ENCODE results near the gene WNT7A. TPM values are rescaled to one million over a fixed set of nuclear protein-coding genes. Genes with fewer than 3 reads are reported as not detected.

The WNT7A gene
- total RNA-seq, 2 donors from 2014 or later, result not detected

GRCh38 chr3:13836658-13837587 is 42.9 kb downstream of the WNT7A start:
- intact Hi-C loops (cut with DNase I), result no loop called here
- no peak for ATAC-seq
- no peak for DNase-seq

GRCh38 chr3:13835246-13835645 is 44.6 kb downstream of the WNT7A start:
- intact Hi-C loops (cut with DNase I), result no loop called here
- ATAC-seq (no peak), DNase-seq (no peak)

GRCh38 chr3:13834258-13835035 is 45.4 kb downstream of the WNT7A start:
- ATAC-seq, result no peak
- no peak for DNase-seq
- intact Hi-C loops (cut with DNase I), result no loop called here

GRCh38 chr3:13833506-13834257 is 46.2 kb downstream of the WNT7A start:
- no peak for DNase-seq

GRCh38 chr3:13832130-13832529 is 47.7 kb downstream of the WNT7A start:
- DNase-seq, result no peak
- no peak for ATAC-seq
- intact Hi-C loops (cut with DNase I), result no loop called here

More at GRCh38 chr3:13833506-13834257, 46.2 kb downstream of the WNT7A start:
- intact Hi-C loops (cut with DNase I), result no loop called here
- no peak for ATAC-seq

GRCh38 chr3:13831386-13831996 is 48.4 kb downstream of the WNT7A start:
- intact Hi-C loops (cut with DNase I), result no loop called here
- DNase-seq (no peak), ATAC-seq (no peak)

GRCh38 chr3:13829311-13829710 is 50.6 kb downstream of the WNT7A start:
- intact Hi-C loops (cut with DNase I), result no loop called here
- DNase-seq, result no peak
- ATAC-seq, result no peak

GRCh38 chr3:13828501-13829265 is 51.2 kb downstream of the WNT7A start:
- no peak for ATAC-seq
- no peak for DNase-seq
- intact Hi-C loops (cut with DNase I), result no loop called here

- intact Hi-C loops (cut with DNase I), result no loop called here
- ATAC-seq (no peak), DNase-seq (no peak)
Observed at GRCh38 chr3:13827699-13828098, 52.2 kb downstream of the WNT7A start.

GRCh38 chr3:13827256-13827655 is 52.6 kb downstream of the WNT7A start:
- intact Hi-C loops (cut with DNase I), result no loop called here
- DNase-seq, result no peak
- no peak for ATAC-seq

GRCh38 chr3:13826672-13827071 is 53.2 kb downstream of the WNT7A start:
- ATAC-seq, result no peak
- no peak for DNase-seq
- intact Hi-C loops (cut with DNase I), result no loop called here

GRCh38 chr3:13825821-13826220 is 54.0 kb downstream of the WNT7A start:
- intact Hi-C loops (cut with DNase I), result no loop called here
- ATAC-seq (no peak), DNase-seq (no peak)

GRCh38 chr3:13825311-13825579 is 54.6 kb downstream of the WNT7A start:
- intact Hi-C loops (cut with DNase I), result no loop called here
- no peak for ATAC-seq

GRCh38 chr3:13824521-13825310 is 55.2 kb downstream of the WNT7A start:
- intact Hi-C loops (cut with DNase I), result no loop called here
- DNase-seq (no peak), ATAC-seq (no peak)

More at GRCh38 chr3:13825311-13825579, 54.6 kb downstream of the WNT7A start:
- no peak for DNase-seq

- ATAC-seq, result no peak
- intact Hi-C loops (cut with DNase I), result no loop called here
- no peak for DNase-seq
Observed at GRCh38 chr3:13823692-13824091, 56.2 kb downstream of the WNT7A start.

- no peak for ATAC-seq
- no peak for DNase-seq
- intact Hi-C loops (cut with DNase I), result no loop called here
Observed at GRCh38 chr3:13822871-13823585, 56.8 kb downstream of the WNT7A start.

GRCh38 chr3:13822042-13822441 is 57.8 kb downstream of the WNT7A start:
- intact Hi-C loops (cut with DNase I), result no loop called here
- DNase-seq, result no peak
- no peak for ATAC-seq

Measured in left cardiac atrium (tissue), 4 donors.